SU-DHL-6 (cell line): ENCODE data around the gene ST6GALNAC2.

Source experiments
- EZH2phosphoT487 ChIP-seq: fragments of 200-600 bp; sonication (generic), shearing (Covaris generic); conservative IDR thresholded peaks from 2 replicates; pipeline ENCODE4 v1.6.1; 2018; ENCODE audit warnings: mild to moderate bottlenecking, antibody characterized with exemption, low read length, moderate library complexity, mixed read lengths
- TF ChIP-seq, protein P1 (sequence below): fragments of 200-600 bp; sonication (generic); IDR thresholded peaks from one replicate; pipeline ENCODE4 v1.5.1; 2017; ENCODE audit warnings: antibody characterized with exemption, mild to moderate bottlenecking, low read length, moderate library complexity; ENCODE audit not compliant: insufficient read depth, poor library complexity, severe bottlenecking

DNA sequence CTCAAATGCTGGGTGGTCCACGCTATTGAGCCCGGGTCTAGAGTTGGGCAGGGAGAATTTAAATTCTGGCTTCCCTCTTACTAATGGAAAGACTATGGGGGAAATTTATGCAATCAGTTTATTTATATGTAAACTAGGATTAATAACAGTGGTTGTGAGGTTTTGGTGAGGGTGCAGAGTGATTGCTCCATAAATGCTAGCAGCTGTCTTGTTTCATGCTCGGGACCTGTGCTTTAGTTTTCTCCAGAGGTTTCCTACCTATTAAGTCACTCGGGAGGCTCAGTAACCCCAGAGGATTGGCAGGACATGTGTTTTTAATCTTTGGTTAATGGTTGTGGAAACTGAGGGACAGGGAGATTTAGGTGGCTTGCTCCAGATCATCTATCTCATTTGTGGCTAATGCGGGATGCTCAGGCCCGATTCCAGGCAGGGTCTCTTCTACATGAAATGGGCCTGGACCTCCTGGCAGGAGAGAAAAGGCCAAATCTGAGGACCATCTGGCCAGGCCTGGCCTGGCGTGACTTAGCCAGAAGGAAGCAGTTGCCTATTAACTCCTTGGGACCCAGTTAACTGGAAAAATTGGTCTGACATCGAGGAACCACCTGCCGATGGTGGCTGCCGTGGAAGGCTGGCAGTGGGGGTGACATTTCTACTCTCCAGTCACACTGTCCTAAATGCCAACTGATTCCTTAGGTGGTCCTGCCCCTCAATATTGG is 43.8 kb downstream of the ST6GALNAC2 start:
- TF ChIP-seq, protein P1, sequence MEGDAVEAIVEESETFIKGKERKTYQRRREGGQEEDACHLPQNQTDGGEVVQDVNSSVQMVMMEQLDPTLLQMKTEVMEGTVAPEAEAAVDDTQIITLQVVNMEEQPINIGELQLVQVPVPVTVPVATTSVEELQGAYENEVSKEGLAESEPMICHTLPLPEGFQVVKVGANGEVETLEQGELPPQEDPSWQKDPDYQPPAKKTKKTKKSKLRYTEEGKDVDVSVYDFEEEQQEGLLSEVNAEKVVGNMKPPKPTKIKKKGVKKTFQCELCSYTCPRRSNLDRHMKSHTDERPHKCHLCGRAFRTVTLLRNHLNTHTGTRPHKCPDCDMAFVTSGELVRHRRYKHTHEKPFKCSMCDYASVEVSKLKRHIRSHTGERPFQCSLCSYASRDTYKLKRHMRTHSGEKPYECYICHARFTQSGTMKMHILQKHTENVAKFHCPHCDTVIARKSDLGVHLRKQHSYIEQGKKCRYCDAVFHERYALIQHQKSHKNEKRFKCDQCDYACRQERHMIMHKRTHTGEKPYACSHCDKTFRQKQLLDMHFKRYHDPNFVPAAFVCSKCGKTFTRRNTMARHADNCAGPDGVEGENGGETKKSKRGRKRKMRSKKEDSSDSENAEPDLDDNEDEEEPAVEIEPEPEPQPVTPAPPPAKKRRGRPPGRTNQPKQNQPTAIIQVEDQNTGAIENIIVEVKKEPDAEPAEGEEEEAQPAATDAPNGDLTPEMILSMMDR = no peak
- no peak for TF ChIP-seq EZH2phosphoT487
